ENCODE results near the gene SNUPN.
"Not testable (repeated sequence)": the region's sequence is repeated elsewhere in the genome, so short reads cannot be mapped to it uniquely, and the experiment has no call there.

The SNUPN gene

GRCh38 chr15:75636026-75636425 is 10.5 kb upstream of the SNUPN start:
- Histone ChIP-seq H3K4me1 (ENCODE audit: control insufficient read depth, insufficient read depth, low read length, poor library complexity, severe bottlenecking) (peaks cover 33% of the 10 kb centered on the region), H3K27me3 (replicated peaks; ENCODE audit: control insufficient read depth, insufficient read depth, low read length, poor library complexity, severe bottlenecking) (no peaks in the 10 kb centered on the region), H3K36me3 (ENCODE audit: control insufficient read depth, insufficient read depth, low read length) (no peaks in the 10 kb centered on the region), H3K9me3 (ENCODE audit: control insufficient read depth, low read length) (no peaks in the 10 kb centered on the region), H3K4me3 (ENCODE audit: insufficient read depth, low read depth, low read length, poor library complexity, severe bottlenecking) (no peak overlapping the region), H3K27ac (ENCODE audit: insufficient read depth, low read length, poor library complexity, severe bottlenecking) (no peak overlapping the region)
- no peak for DNase-seq

GRCh38 chr15:75633922-75634321 is 8.4 kb upstream of the SNUPN start:
- not testable (repeated sequence) for H3K36me3 ChIP-seq (ENCODE audit: control insufficient read depth, insufficient read depth, low read length); H3K27ac ChIP-seq (ENCODE audit: insufficient read depth, low read length, poor library complexity, severe bottlenecking); H3K4me3 ChIP-seq (ENCODE audit: insufficient read depth, low read depth, low read length, poor library complexity, severe bottlenecking); DNase-seq; H3K27me3 ChIP-seq (replicated peaks; ENCODE audit: control insufficient read depth, insufficient read depth, low read length, poor library complexity, severe bottlenecking); H3K9me3 ChIP-seq (ENCODE audit: control insufficient read depth, low read length)
- H3K4me1 ChIP-seq (ENCODE audit: control insufficient read depth, insufficient read depth, low read length, poor library complexity, severe bottlenecking) = peaks cover 19% of the 10 kb centered on the region

- no peak for DNase-seq
- H3K4me3 ChIP-seq (ENCODE audit: insufficient read depth, low read depth, low read length, poor library complexity, severe bottlenecking) = no peak overlapping the region
- H3K27me3 ChIP-seq (replicated peaks; ENCODE audit: control insufficient read depth, insufficient read depth, low read length, poor library complexity, severe bottlenecking) = no peaks in the 10 kb centered on the region
- no peaks in the 10 kb centered on the region for H3K9me3 ChIP-seq (ENCODE audit: control insufficient read depth, low read length)
- H3K27ac ChIP-seq (ENCODE audit: insufficient read depth, low read length, poor library complexity, severe bottlenecking) = no peak overlapping the region
- H3K4me1 ChIP-seq (ENCODE audit: control insufficient read depth, insufficient read depth, low read length, poor library complexity, severe bottlenecking) = peaks cover 4% of the 10 kb centered on the region
- no peaks in the 10 kb centered on the region for H3K36me3 ChIP-seq (ENCODE audit: control insufficient read depth, insufficient read depth, low read length)
Observed at GRCh38 chr15:75631935-75632334, 6.4 kb upstream of the SNUPN start.

- no peaks in the 10 kb centered on the region for H3K27me3 ChIP-seq (replicated peaks; ENCODE audit: control insufficient read depth, insufficient read depth, low read length, poor library complexity, severe bottlenecking)
- no peak for DNase-seq
- no peaks in the 10 kb centered on the region for H3K9me3 ChIP-seq (ENCODE audit: control insufficient read depth, low read length)
- H3K27ac ChIP-seq (ENCODE audit: insufficient read depth, low read length, poor library complexity, severe bottlenecking) = no peak overlapping the region
- H3K4me1 ChIP-seq (ENCODE audit: control insufficient read depth, insufficient read depth, low read length, poor library complexity, severe bottlenecking) = peaks cover 8% of the 10 kb centered on the region
- H3K36me3 ChIP-seq (ENCODE audit: control insufficient read depth, insufficient read depth, low read length) = peaks cover 20% of the 10 kb centered on the region
- H3K4me3 ChIP-seq (ENCODE audit: insufficient read depth, low read depth, low read length, poor library complexity, severe bottlenecking) = no peak overlapping the region
Observed at GRCh38 chr15:75622505-75622904, 3.0 kb downstream of the SNUPN start.

- no peaks in the 10 kb centered on the region for H3K9me3 ChIP-seq (ENCODE audit: control insufficient read depth, low read length)
- no peak for DNase-seq
- H3K27me3 ChIP-seq (replicated peaks; ENCODE audit: control insufficient read depth, insufficient read depth, low read length, poor library complexity, severe bottlenecking) = no peaks in the 10 kb centered on the region
- H3K4me3 ChIP-seq (ENCODE audit: insufficient read depth, low read depth, low read length, poor library complexity, severe bottlenecking) = no peak overlapping the region
- H3K4me1 ChIP-seq (ENCODE audit: control insufficient read depth, insufficient read depth, low read length, poor library complexity, severe bottlenecking) = peaks cover 5% of the 10 kb centered on the region
- H3K36me3 ChIP-seq (ENCODE audit: control insufficient read depth, insufficient read depth, low read length) = peaks cover 35% of the 10 kb centered on the region
- no peak overlapping the region for H3K27ac ChIP-seq (ENCODE audit: insufficient read depth, low read length, poor library complexity, severe bottlenecking)
Observed at GRCh38 chr15:75620841-75621391, 4.6 kb downstream of the SNUPN start.

- Histone ChIP-seq H3K4me3 (ENCODE audit: insufficient read depth, low read depth, low read length, poor library complexity, severe bottlenecking) (no peak overlapping the region), H3K36me3 (ENCODE audit: control insufficient read depth, insufficient read depth, low read length) (peaks cover 37% of the 10 kb centered on the region), H3K9me3 (ENCODE audit: control insufficient read depth, low read length) (no peaks in the 10 kb centered on the region), H3K4me1 (ENCODE audit: control insufficient read depth, insufficient read depth, low read length, poor library complexity, severe bottlenecking) (peaks cover 3% of the 10 kb centered on the region), H3K27me3 (replicated peaks; ENCODE audit: control insufficient read depth, insufficient read depth, low read length, poor library complexity, severe bottlenecking) (no peaks in the 10 kb centered on the region), H3K27ac (ENCODE audit: insufficient read depth, low read length, poor library complexity, severe bottlenecking) (no peak overlapping the region)
- DNase-seq = no peak
Observed at GRCh38 chr15:75620058-75620820, 5.3 kb downstream of the SNUPN start.

- peaks cover 3% of the 10 kb centered on the region for H3K4me1 ChIP-seq (ENCODE audit: control insufficient read depth, insufficient read depth, low read length, poor library complexity, severe bottlenecking)
- H3K27ac ChIP-seq (ENCODE audit: insufficient read depth, low read length, poor library complexity, severe bottlenecking) = no peak overlapping the region
- no peak overlapping the region for H3K4me3 ChIP-seq (ENCODE audit: insufficient read depth, low read depth, low read length, poor library complexity, severe bottlenecking)
- peaks cover 52% of the 10 kb centered on the region for H3K36me3 ChIP-seq (ENCODE audit: control insufficient read depth, insufficient read depth, low read length)
- H3K9me3 ChIP-seq (ENCODE audit: control insufficient read depth, low read length) = no peaks in the 10 kb centered on the region
- no peak for DNase-seq
- H3K27me3 ChIP-seq (replicated peaks; ENCODE audit: control insufficient read depth, insufficient read depth, low read length, poor library complexity, severe bottlenecking) = no peaks in the 10 kb centered on the region
Observed at GRCh38 chr15:75616766-75617165, 8.8 kb downstream of the SNUPN start.

- DNase-seq = no peak
- Histone ChIP-seq H3K9me3 (ENCODE audit: control insufficient read depth, low read length) (no peaks in the 10 kb centered on the region), H3K4me3 (ENCODE audit: insufficient read depth, low read depth, low read length, poor library complexity, severe bottlenecking) (peak overlapping the region; percentile 9), H3K27me3 (replicated peaks; ENCODE audit: control insufficient read depth, insufficient read depth, low read length, poor library complexity, severe bottlenecking) (no peaks in the 10 kb centered on the region), H3K36me3 (ENCODE audit: control insufficient read depth, insufficient read depth, low read length) (peaks cover 5% of the 10 kb centered on the region), H3K27ac (ENCODE audit: insufficient read depth, low read length, poor library complexity, severe bottlenecking) (peak overlapping the region; percentile 32), H3K4me1 (ENCODE audit: control insufficient read depth, insufficient read depth, low read length, poor library complexity, severe bottlenecking) (peaks cover 40% of the 10 kb centered on the region)
Observed at GRCh38 chr15:75606711-75607699, 18.5 kb downstream of the SNUPN start.

GRCh38 chr15:75606026-75606425 is 19.5 kb downstream of the SNUPN start:
- peaks cover 7% of the 10 kb centered on the region for H3K36me3 ChIP-seq (ENCODE audit: control insufficient read depth, insufficient read depth, low read length)
- H3K27me3 ChIP-seq (replicated peaks; ENCODE audit: control insufficient read depth, insufficient read depth, low read length, poor library complexity, severe bottlenecking) = no peaks in the 10 kb centered on the region
- H3K4me3 ChIP-seq (ENCODE audit: insufficient read depth, low read depth, low read length, poor library complexity, severe bottlenecking) = peak overlapping the region; percentile 9
- no peaks in the 10 kb centered on the region for H3K9me3 ChIP-seq (ENCODE audit: control insufficient read depth, low read length)
- H3K27ac ChIP-seq (ENCODE audit: insufficient read depth, low read length, poor library complexity, severe bottlenecking) = peak overlapping the region; percentile 32
- H3K4me1 ChIP-seq (ENCODE audit: control insufficient read depth, insufficient read depth, low read length, poor library complexity, severe bottlenecking) = peaks cover 40% of the 10 kb centered on the region
- DNase-seq = no peak
